GM12878 (cell line): Measurements from ENCODE around the gene HINFP. TPM values are rescaled to one million over a fixed set of nuclear protein-coding genes. Genes with fewer than 3 reads are reported as not detected.

Experiments used
- CBFB ChIP-seq: IDR thresholded peaks from 2 replicates; pipeline ENCODE4 v1.6.1; 2016; ENCODE audit warnings: antibody characterized with exemption, low read depth
- IKZF2 ChIP-seq, 2 experiments: fragments of 450-650 bp; IDR thresholded peaks; 2 replicates each; pipeline ENCODE4 v1.6.1; 2017; ENCODE audit warnings: mild to moderate bottlenecking in 2 of 2, moderate library complexity in 2 of 2
- IRF4 ChIP-seq: IDR thresholded peaks from 2 replicates; pipeline ENCODE4 v1.6.1; 2011; ENCODE audit warnings: low read depth, low read length
- JUNB ChIP-seq: IDR thresholded peaks from 2 replicates; pipeline ENCODE4 v1.6.1; 2016; ENCODE audit warnings: antibody characterized with exemption, mild to moderate bottlenecking
- MEF2A ChIP-seq: IDR thresholded peaks from 2 replicates; pipeline ENCODE4 v1.6.1; 2011; ENCODE audit warnings: low read depth, mild to moderate bottlenecking, low read length, moderate library complexity; ENCODE audit not compliant: insufficient read depth
- MTA3 ChIP-seq: IDR thresholded peaks from 2 replicates; pipeline ENCODE4 v1.6.1; 2012; ENCODE audit warnings: low read length, inconsistent platforms, borderline replicate concordance
- POLR2AphosphoS2 ChIP-seq: IDR thresholded peaks from 2 replicates; pipeline ENCODE4 v1.6.1; 2011; ENCODE audit warnings: low read depth, mild to moderate bottlenecking, low read length, improper control_type of control experiment, moderate library complexity
- RAD21 ChIP-seq: IDR thresholded peaks from 2 replicates; pipeline ENCODE4 v1.6.1; 2011; ENCODE audit warnings: mild to moderate bottlenecking, low read depth, low read length, moderate library complexity; ENCODE audit not compliant: insufficient read depth
- RFX5 ChIP-seq: IDR thresholded peaks from 2 replicates; pipeline ENCODE4 v1.6.1; 2011; ENCODE audit warnings: low read depth, low read length, improper control_type of control experiment
- SIN3A ChIP-seq: IDR thresholded peaks from 2 replicates; pipeline ENCODE4 v1.6.1; 2012; ENCODE audit warnings: low read depth, low read length, improper control_type of control experiment
- SMC3 ChIP-seq: IDR thresholded peaks from 2 replicates; pipeline ENCODE4 v1.6.1; 2011; ENCODE audit warnings: low read length, improper control_type of control experiment, borderline replicate concordance
- SREBF2 ChIP-seq: IDR thresholded peaks from 2 replicates; pipeline ENCODE4 v1.6.1; 2012; ENCODE audit warnings: mild to moderate bottlenecking, low read length
- STAT3 ChIP-seq: IDR thresholded peaks from 2 replicates; pipeline ENCODE4 v1.6.1; 2011; ENCODE audit warnings: low read depth, low read length, improper control_type of control experiment
- SUPT20H ChIP-seq: IDR thresholded peaks from 2 replicates; pipeline ENCODE4 v1.6.1; 2011; ENCODE audit warnings: low read depth, mild to moderate bottlenecking, low read length, moderate library complexity, borderline replicate concordance; ENCODE audit not compliant: control insufficient read depth
- TAF1 ChIP-seq: IDR thresholded peaks from 2 replicates; pipeline ENCODE4 v1.6.1; 2011; ENCODE audit warnings: mild to moderate bottlenecking, low read depth, low read length, borderline replicate concordance
- TARDBP ChIP-seq: IDR thresholded peaks from 2 replicates; pipeline ENCODE4 v1.6.1; 2016; ENCODE audit warnings: borderline replicate concordance
- TCF7 ChIP-seq: IDR thresholded peaks from 2 replicates; pipeline ENCODE4 v1.6.1; 2014; ENCODE audit warnings: antibody characterized with exemption, borderline replicate concordance
- YBX1 ChIP-seq: fragments of 450-650 bp; IDR thresholded peaks from 2 replicates; pipeline ENCODE4 v1.6.1; 2016; ENCODE audit warnings: antibody characterized with exemption
- ZNF24 ChIP-seq: fragments of 450-650 bp; IDR thresholded peaks from 2 replicates; pipeline ENCODE4 v1.6.1; 2017; ENCODE audit warnings: antibody characterized with exemption, mild to moderate bottlenecking
- polyA plus RNA-seq, 11 experiments: library from polyadenylated mRNA; depleted of rRNA in 4 of 11; unstranded in 6 of 11; stranded (reverse) in 5 of 11; fragments of >200 nt; fragmentation: Nextera tagmentation in 4 of 11; fragmentation: Illumina TruSeq in 1 of 11; extraction: Ambion mirVana in 4 of 11; extraction: Trizol in 1 of 11; gene quantifications; 1 replicate in 1 of 11; 2 replicates in 10 of 11; pipeline versions ENCODE4 v1.2.1 to v1.2.3, GENCODE V29; 2011 to 2016; ENCODE audit warnings: inconsistent platforms in 2 of 11, missing spikeins in 2 of 11, low read depth in 1 of 11
- total RNA-seq, 4 experiments: library from RNA; depleted of rRNA in 3 of 4; stranded (reverse); fragments of >200 nt in 3 of 4; fragmentation: Illumina TruSeq in 1 of 4; extraction: Trizol in 1 of 4; gene quantifications; 2 replicates each; pipeline versions ENCODE4 v1.2.1 to v1.2.3, GENCODE V29; 2013 to 2021
- TF ChIP-seq, protein P1 (sequence below), 3 experiments: IDR thresholded peaks in 2 of 3; conservative IDR thresholded peaks in 1 of 3; 2 replicates each; pipeline ENCODE4 v1.5.1; 2011; ENCODE audit warnings: low read depth in 3 of 3, low read length in 3 of 3, mild to moderate bottlenecking in 3 of 3, control low read depth in 2 of 3, moderate library complexity in 2 of 3, inconsistent platforms in 1 of 3, mixed read lengths in 1 of 3; ENCODE audit not compliant: control insufficient read depth in 2 of 3, insufficient read depth in 1 of 3; ENCODE audit errors: extremely low read depth in 1 of 3
- TF ChIP-seq, protein P2 (sequence below): fragments of 450-650 bp; IDR thresholded peaks from 2 replicates; pipeline ENCODE4 v1.6.1; 2017; ENCODE audit warnings: mild to moderate bottlenecking
- TF ChIP-seq, protein P3 (sequence below): fragments of 150-350 bp; IDR thresholded peaks from 2 replicates; pipeline ENCODE4 v1.6.1; 2014; ENCODE audit warnings: mild to moderate bottlenecking, low read depth, low read length
- TF ChIP-seq, protein P4 (sequence below): fragments of 450-650 bp; IDR thresholded peaks from 2 replicates; pipeline ENCODE4 v1.6.1; 2017; ENCODE audit warnings: borderline replicate concordance

Gene HINFP
- total and polyA plus RNA-seq, 10 of the 15 experiments (the other 5 are each of a cell fraction or from before 2014, with no cell fraction given) = 13.1 to 26.3 (median 18.6) TPM

DNA sequence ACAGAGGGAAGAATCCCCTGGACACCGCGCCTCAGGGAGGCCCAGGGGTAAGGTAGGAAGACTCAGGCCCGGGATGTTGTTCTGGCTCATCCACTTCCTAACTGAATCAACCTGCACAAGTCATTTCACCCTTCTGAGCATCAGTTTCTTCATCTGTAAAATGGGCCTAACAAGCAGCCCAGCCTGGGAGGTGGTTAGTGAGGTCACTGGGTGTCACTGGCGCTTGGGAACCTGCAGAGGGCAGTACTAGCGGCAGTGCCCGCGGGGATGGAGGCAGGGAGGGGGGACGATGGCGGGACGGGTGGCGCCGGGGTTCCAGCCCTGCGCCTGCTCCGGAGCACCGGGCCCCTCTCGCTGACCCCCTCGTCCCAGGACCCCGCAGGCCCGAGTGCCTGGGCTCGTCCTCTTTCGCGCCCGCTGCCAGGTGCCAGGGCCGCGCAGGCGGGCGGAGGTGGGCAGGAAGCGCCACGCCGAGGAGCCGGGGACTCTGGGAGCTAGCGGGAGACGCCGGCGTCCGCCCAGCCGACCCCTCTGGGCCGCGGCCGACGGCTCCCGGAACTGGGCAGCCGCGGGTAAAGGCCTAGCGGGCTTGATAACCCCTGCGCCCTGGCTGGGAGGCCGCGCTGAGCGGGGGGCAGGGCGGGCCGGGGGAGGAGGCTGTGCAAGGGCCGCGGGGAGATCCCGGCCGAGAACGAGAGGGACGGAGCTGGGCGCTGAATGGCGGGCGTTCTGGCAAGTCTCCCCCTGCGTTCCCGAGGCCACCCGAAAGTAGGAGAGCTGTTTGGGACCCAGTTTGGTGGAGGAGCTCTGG, 47.3 kb downstream of the HINFP start, which contains the start of gene NLRX1 (continued):
- TF ChIP-seq STAT3 (no peak), TAF1 (peak; percentile 64; the same call in 1 of the 2 replicates), POLR2AphosphoS2 (no peak), TARDBP (no peak), ZNF24 (no peak), SUPT20H (no peak), TCF7 (no peak), RAD21 (peak; percentile 56), SREBF2 (no peak), MEF2A (peak; percentile 24; the same call in 1 of the 2 replicates), IRF4 (0 out of 2 replicates have a peak, but pooled peaks have one; percentile 71), JUNB (no peak), SIN3A (0 out of 2 replicates have a peak, but pooled peaks have one; percentile 38), RFX5 (0 out of 2 replicates have a peak, but pooled peaks have one; percentile 24), MTA3 (no peak), IKZF2 (IDR thresholded peaks at IDR 0.05) (peak in 1 of 2 experiments; percentile 21; a peak in 1 of 4 replicates), YBX1 (no peak), SMC3 (peak; percentile 63), CBFB (no peak)
- TF ChIP-seq, protein P1, sequence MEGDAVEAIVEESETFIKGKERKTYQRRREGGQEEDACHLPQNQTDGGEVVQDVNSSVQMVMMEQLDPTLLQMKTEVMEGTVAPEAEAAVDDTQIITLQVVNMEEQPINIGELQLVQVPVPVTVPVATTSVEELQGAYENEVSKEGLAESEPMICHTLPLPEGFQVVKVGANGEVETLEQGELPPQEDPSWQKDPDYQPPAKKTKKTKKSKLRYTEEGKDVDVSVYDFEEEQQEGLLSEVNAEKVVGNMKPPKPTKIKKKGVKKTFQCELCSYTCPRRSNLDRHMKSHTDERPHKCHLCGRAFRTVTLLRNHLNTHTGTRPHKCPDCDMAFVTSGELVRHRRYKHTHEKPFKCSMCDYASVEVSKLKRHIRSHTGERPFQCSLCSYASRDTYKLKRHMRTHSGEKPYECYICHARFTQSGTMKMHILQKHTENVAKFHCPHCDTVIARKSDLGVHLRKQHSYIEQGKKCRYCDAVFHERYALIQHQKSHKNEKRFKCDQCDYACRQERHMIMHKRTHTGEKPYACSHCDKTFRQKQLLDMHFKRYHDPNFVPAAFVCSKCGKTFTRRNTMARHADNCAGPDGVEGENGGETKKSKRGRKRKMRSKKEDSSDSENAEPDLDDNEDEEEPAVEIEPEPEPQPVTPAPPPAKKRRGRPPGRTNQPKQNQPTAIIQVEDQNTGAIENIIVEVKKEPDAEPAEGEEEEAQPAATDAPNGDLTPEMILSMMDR (IDR thresholded peaks at IDR 0.05 in 2 of 3, conservative IDR thresholded peaks at IDR 0.05 in 1 of 3; ENCODE audit: control insufficient read depth in 2 of 3, extremely low read depth in 1 of 3, insufficient read depth in 1 of 3, low read depth in 3 of 3, low read length in 3 of 3) = peak; percentile 86 to 97 (median 95)
- TF ChIP-seq, protein P2, sequence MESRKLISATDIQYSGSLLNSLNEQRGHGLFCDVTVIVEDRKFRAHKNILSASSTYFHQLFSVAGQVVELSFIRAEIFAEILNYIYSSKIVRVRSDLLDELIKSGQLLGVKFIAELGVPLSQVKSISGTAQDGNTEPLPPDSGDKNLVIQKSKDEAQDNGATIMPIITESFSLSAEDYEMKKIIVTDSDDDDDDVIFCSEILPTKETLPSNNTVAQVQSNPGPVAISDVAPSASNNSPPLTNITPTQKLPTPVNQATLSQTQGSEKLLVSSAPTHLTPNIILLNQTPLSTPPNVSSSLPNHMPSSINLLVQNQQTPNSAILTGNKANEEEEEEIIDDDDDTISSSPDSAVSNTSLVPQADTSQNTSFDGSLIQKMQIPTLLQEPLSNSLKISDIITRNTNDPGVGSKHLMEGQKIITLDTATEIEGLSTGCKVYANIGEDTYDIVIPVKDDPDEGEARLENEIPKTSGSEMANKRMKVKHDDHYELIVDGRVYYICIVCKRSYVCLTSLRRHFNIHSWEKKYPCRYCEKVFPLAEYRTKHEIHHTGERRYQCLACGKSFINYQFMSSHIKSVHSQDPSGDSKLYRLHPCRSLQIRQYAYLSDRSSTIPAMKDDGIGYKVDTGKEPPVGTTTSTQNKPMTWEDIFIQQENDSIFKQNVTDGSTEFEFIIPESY = 0 out of 2 replicates have a peak, but pooled peaks have one; percentile 30
- TF ChIP-seq, protein P3, sequence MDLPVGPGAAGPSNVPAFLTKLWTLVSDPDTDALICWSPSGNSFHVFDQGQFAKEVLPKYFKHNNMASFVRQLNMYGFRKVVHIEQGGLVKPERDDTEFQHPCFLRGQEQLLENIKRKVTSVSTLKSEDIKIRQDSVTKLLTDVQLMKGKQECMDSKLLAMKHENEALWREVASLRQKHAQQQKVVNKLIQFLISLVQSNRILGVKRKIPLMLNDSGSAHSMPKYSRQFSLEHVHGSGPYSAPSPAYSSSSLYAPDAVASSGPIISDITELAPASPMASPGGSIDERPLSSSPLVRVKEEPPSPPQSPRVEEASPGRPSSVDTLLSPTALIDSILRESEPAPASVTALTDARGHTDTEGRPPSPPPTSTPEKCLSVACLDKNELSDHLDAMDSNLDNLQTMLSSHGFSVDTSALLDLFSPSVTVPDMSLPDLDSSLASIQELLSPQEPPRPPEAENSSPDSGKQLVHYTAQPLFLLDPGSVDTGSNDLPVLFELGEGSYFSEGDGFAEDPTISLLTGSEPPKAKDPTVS = 0 out of 2 replicates have a peak, but pooled peaks have one; percentile 33
- TF ChIP-seq, protein P4, sequence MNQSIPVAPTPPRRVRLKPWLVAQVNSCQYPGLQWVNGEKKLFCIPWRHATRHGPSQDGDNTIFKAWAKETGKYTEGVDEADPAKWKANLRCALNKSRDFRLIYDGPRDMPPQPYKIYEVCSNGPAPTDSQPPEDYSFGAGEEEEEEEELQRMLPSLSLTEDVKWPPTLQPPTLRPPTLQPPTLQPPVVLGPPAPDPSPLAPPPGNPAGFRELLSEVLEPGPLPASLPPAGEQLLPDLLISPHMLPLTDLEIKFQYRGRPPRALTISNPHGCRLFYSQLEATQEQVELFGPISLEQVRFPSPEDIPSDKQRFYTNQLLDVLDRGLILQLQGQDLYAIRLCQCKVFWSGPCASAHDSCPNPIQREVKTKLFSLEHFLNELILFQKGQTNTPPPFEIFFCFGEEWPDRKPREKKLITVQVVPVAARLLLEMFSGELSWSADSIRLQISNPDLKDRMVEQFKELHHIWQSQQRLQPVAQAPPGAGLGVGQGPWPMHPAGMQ = no peak
